Thyroid gland (tissue), 4 donors: ENCODE results near the gene SLC31A1.

Experiments
- POLR2A ChIP-seq, 2 donors: fragments of 450-650 bp; IDR thresholded peaks; one replicate each; pipeline ENCODE4 v1.6.1; 2017; ENCODE audit warnings: antibody characterized with exemption in 2 of 2, mild to moderate bottlenecking in 2 of 2, moderate library complexity in 1 of 2
- TF ChIP-seq, protein P1 (sequence below), 6 experiments: fragments of 200-600 bp in 3 of 6; fragments of 450-650 bp in 3 of 6; sonication (generic) in 3 of 6; IDR thresholded peaks; one replicate each; pipeline ENCODE4 v1.5.1; 2016 to 2019; ENCODE audit warnings: antibody characterized with exemption in 6 of 6, mild to moderate bottlenecking in 2 of 6, inconsistent platforms in 1 of 6, moderate library complexity in 1 of 6

- TF ChIP-seq, protein P1, sequence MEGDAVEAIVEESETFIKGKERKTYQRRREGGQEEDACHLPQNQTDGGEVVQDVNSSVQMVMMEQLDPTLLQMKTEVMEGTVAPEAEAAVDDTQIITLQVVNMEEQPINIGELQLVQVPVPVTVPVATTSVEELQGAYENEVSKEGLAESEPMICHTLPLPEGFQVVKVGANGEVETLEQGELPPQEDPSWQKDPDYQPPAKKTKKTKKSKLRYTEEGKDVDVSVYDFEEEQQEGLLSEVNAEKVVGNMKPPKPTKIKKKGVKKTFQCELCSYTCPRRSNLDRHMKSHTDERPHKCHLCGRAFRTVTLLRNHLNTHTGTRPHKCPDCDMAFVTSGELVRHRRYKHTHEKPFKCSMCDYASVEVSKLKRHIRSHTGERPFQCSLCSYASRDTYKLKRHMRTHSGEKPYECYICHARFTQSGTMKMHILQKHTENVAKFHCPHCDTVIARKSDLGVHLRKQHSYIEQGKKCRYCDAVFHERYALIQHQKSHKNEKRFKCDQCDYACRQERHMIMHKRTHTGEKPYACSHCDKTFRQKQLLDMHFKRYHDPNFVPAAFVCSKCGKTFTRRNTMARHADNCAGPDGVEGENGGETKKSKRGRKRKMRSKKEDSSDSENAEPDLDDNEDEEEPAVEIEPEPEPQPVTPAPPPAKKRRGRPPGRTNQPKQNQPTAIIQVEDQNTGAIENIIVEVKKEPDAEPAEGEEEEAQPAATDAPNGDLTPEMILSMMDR (IDR thresholded peaks at IDR 0.05), result no peak
- TF ChIP-seq POLR2A (IDR thresholded peaks at IDR 0.05), result no peak
Observed at GRCh38 chr9:113310538-113310937, 89.2 kb downstream of the SLC31A1 start.
